GM21825 (cell line): ENCODE data around the gene ARSB.
A peak's percentile ranks its signal among the peaks of the same experiment; 100 is the strongest.
"Not testable (repeated sequence)": the region's sequence is repeated elsewhere in the genome, so short reads cannot be mapped to it uniquely, and the experiment has no call there.

Source experiments
- ATAC-seq: cut with Tn5 transposase; IDR thresholded peaks from one replicate; pipeline ENCODE4 v1.9.1; 2021; ENCODE audit warnings: mild to moderate bottlenecking, moderate library complexity; ENCODE audit not compliant: unreplicated experiment

The ARSB gene

GRCh38 chr5:78997090-78997489, 12.0 kb upstream of the ARSB start:
- no peak for ATAC-seq

- ATAC-seq: no peak
Measured at GRCh38 chr5:78995521-78996007, 10.5 kb upstream of the ARSB start.

GRCh38 chr5:78993165-78993564, 8.1 kb upstream of the ARSB start:
- ATAC-seq: no peak

GRCh38 chr5:78992146-78992545, 7.0 kb upstream of the ARSB start:
- no peak for ATAC-seq

GRCh38 chr5:78989080-78989479, 4.0 kb upstream of the ARSB start:
- ATAC-seq: no peak

- peak; percentile 38 for ATAC-seq
Measured at GRCh38 chr5:78985725-78986223, 664 bp upstream of the ARSB start.

GRCh38 chr5:78984439-78985115, 533 bp downstream of the ARSB start:
- peak; percentile 60 for ATAC-seq

GRCh38 chr5:78983601-78984438, 1.3 kb downstream of the ARSB start:
- no peak for ATAC-seq

- not testable (repeated sequence) for ATAC-seq
Measured at GRCh38 chr5:78983194-78983593, 1.9 kb downstream of the ARSB start.

- ATAC-seq: no peak
Measured at GRCh38 chr5:78979909-78980308, 5.2 kb downstream of the ARSB start.

GRCh38 chr5:78979117-78979742, 5.9 kb downstream of the ARSB start:
- no peak for ATAC-seq

- no peak for ATAC-seq
Measured at GRCh38 chr5:78975035-78975434, 10.1 kb downstream of the ARSB start.

GRCh38 chr5:78974601-78975000, 10.5 kb downstream of the ARSB start:
- ATAC-seq: no peak

- ATAC-seq: no peak
Measured at GRCh38 chr5:78974011-78974410, 11.1 kb downstream of the ARSB start.

- ATAC-seq: no peak
Measured at GRCh38 chr5:78972654-78973428, 12.3 kb downstream of the ARSB start.

GRCh38 chr5:78971998-78972397, 13.1 kb downstream of the ARSB start:
- ATAC-seq: no peak

GRCh38 chr5:78968781-78969180, 16.3 kb downstream of the ARSB start:
- no peak for ATAC-seq

- ATAC-seq: no peak
Measured at GRCh38 chr5:78964889-78965288, 20.2 kb downstream of the ARSB start.

GRCh38 chr5:78961743-78962142, 23.4 kb downstream of the ARSB start:
- no peak for ATAC-seq

GRCh38 chr5:78959767-78960166, 25.3 kb downstream of the ARSB start:
- no peak for ATAC-seq
